ENCODE measurements around the gene TIAM1.

The TIAM1 gene

GRCh38 chr21:31330144-31330483 lies 13.9 kb downstream of the TIAM1 start:
- DNase-seq (ENCODE audit: low read depth, low spot score): no peak

GRCh38 chr21:31329456-31330143 lies 14.5 kb downstream of the TIAM1 start:
- DNase-seq (ENCODE audit: low read depth, low spot score): no peak

DNA sequence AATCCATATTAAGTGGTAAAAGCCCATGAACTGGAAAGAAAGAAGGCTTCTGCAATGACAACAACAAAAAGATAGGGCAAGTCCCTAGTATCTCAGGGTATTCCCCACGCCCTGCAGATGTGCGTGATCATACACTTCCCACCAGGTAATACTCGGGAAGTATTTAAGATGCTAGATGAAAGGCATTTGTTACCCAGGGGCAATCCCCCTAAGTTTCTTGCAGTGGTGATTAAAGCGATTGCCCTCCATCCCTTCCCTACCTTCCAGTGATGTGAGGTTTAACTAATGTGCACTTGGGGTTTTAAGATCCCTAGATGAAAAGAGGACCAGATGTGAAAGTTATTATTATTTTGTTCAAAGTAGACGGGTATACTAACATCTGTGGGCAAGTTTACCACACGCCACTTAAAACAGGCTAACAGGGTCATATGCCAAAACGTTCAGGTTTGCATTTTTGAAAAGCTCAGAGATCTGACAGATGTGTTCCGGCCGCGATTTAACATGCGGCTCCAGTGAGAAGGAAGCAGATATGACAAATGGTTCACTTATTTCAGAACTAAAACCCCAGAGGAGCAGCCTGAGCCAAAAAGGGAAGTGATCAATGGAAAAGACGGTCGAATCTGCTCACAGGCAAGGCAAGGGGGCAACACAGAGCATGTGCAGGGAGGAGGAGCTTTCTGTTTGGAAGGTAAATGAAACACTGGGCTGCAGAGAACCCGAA lies 17.4 kb downstream of the TIAM1 start:
- no peak for DNase-seq (ENCODE audit: low read depth, low spot score)

- DNase-seq (ENCODE audit: low read depth, low spot score): no peak
Observed at GRCh38 chr21:31318971-31319370, 25.1 kb downstream of the TIAM1 start.

DNA sequence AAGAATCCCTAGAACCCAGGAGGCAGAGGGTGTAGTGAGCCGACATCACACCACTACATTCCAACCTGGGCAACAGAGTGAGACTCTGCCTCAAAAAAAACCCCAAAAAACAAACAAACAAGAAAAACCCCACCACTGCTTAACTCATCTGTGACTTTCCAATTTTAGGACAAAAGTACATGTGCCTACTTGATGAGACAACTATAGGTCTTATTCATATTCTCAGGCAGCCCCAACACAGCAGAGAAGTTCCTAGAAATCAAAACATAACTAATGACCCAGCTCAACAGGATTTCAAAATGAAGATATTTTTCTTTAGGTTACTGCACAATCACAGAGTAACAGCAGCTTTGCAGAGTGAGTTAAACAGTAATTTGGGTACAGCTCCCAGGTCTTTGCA lies 26.4 kb downstream of the TIAM1 start:
- DNase-seq (ENCODE audit: low read depth, low spot score): no peak

DNA sequence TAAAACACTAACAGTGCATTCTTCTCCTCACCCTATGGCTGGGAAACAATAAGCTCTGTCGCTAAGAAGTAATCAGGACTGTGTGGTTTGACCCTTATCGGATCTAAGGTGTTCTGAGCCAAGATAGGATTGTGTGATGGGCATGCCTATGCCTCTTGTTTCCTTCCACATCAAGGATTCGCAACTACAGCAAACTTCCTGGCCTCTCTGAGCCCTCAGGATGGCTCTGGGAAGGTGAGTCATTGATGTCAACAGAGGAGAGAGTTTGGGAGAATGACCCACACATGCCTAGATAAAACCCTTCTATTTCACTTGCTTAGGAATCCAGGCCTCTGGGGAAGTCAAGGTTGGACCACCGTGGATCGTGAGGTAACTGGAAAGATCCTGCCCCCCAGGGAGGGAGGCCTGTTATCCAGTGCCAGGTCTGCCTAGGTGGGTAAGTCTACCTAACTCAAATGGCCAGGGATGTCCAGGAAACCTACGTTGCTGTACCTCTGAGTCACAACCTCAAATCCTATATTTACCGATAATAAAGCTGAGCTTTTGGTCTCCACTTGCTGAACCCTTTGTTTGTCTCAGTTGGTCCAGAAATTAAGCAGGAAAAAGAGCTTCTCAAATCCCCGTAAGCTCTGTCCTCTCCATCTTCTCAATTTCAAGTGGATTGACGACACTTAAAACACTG lies 27.4 kb downstream of the TIAM1 start:
- peak; percentile 26 for DNase-seq (ENCODE audit: low read depth, low spot score)

DNA sequence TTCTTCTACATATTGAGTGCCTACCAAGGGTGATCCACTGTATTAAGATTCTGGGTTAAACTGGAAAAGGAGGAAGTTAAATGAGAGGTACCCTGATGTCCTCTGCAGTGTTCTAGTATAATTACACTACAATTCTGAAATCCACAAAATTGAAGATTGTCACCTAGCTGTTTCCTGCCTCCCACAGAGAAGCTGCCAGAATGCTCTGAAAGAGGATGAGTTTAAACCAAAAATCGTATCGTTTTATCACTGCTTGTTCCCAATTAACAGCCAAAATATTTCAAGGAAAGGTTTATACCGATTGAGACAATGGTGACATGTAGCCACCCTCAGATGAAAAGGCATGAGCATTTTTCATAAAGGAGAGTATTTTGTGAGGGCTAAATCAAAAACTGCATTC lies 28.0 kb downstream of the TIAM1 start:
- DNase-seq (ENCODE audit: low read depth, low spot score): no peak

- no peak for DNase-seq (ENCODE audit: low read depth, low spot score)
Observed at GRCh38 chr21:31310750-31311149, 33.3 kb downstream of the TIAM1 start.

- no peak for DNase-seq (ENCODE audit: low read depth, low spot score)
Observed at GRCh38 chr21:31308584-31308983, 35.5 kb downstream of the TIAM1 start.

GRCh38 chr21:31305888-31306287 lies 38.2 kb downstream of the TIAM1 start:
- no peak for DNase-seq (ENCODE audit: low read depth, low spot score)

DNA sequence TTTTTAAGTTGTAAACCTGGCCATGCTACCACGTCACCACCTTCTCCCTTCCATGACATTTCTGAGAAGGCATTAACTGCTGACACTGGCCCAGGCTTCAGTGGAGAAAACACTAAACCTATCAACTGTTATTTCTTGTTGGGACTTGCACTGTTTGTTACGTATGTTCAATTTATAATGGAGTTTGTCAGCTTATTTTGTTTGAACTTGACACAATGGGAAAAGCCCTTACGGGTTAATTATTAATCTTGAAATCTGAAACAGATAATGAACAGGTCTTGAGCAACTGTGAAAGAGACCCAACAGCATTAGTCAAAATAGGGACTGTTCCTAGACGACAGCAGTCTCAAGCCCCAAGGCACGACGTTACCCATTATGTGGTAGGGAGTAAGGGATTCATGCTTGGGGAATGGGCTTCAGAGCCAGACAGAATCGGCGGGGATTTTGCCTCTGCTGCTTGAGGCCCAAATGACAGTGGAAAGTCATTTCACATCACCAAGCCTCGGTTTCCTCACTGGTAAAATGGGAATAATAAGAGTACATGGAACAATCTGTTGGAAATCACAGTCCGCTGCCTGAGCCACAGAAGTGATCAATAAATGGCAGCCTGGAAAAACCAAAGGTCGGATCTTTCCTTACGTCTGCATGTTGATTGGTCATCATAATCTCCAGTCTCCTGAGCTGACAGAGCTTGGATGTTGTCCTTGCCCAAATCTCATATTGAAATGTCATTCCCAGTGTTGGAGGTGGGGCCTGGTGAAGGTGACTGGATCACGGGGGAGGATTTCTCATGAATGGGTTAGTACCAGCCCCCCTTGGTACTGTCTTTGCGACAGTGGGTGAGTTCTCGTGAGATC lies 44.5 kb downstream of the TIAM1 start:
- no peak for DNase-seq (ENCODE audit: low read depth, low spot score)

GRCh38 chr21:31298618-31299269 lies 45.3 kb downstream of the TIAM1 start:
- DNase-seq (ENCODE audit: low read depth, low spot score): no peak

GRCh38 chr21:31297806-31298205 lies 46.3 kb downstream of the TIAM1 start:
- no peak for DNase-seq (ENCODE audit: low read depth, low spot score)

DNA sequence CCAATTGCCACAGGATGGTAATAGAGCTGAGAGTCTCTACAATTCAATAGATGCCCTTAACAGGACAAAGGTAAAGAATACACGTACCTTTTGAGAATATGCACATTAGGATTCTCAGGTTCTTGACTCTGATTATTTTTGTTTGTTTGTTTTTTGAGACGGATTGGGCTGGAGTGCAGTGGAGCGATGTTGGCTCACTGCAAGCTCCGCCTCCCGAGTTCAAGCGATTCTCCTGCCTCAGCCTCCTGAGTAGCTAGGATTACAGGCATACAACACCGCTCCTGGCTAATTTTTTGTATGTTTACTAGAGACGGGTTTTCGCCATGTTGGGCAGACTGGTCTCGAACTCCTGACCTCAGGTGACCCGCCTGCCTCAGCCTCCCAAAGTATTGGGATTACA lies 48.4 kb downstream of the TIAM1 start:
- DNase-seq (ENCODE audit: low read depth, low spot score): no peak

GRCh38 chr21:31294691-31295090 lies 49.4 kb downstream of the TIAM1 start:
- no peak for DNase-seq (ENCODE audit: low read depth, low spot score)

DNA sequence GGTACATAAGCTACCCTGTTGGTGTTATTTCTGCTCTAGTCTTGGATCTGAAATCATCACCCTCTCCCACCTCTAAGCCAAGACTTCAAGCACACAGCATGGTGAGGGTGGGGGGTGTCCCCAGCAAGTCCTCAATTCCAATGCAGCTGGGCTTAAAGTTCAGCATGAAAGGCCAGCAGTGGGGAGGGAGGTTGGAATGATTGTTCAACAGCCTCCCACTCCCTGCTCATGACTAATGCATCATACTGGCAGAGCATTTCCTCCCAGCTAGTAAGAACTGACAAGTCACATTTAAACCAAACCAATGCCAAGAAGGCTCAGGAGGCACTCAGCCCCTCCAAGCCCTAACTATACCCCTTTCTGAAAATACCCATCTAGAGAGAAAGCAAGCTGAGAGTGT lies 50.1 kb downstream of the TIAM1 start:
- DNase-seq (ENCODE audit: low read depth, low spot score): no peak

- no peak for DNase-seq (ENCODE audit: low read depth, low spot score)
Observed at GRCh38 chr21:31290765-31291164, 53.3 kb downstream of the TIAM1 start.

DNA sequence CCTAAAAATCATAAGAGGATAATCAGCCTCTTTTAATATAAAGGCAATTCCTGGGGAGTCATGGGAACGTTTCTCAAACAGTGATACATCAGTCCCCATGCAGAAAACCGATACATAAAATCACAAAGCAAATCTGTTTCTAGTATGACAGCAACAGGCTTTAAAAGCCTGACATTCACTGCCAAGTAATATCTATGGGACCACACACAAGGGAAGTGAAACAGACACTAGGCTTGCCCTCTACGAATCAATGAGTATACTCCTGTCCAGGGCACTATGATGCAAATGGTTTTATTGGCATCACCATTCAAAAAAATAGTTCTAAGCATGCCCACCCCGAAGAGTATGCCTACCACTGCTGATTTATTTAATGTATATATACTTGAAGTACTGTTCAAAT lies 54.4 kb downstream of the TIAM1 start:
- DNase-seq (ENCODE audit: low read depth, low spot score): no peak

DNA sequence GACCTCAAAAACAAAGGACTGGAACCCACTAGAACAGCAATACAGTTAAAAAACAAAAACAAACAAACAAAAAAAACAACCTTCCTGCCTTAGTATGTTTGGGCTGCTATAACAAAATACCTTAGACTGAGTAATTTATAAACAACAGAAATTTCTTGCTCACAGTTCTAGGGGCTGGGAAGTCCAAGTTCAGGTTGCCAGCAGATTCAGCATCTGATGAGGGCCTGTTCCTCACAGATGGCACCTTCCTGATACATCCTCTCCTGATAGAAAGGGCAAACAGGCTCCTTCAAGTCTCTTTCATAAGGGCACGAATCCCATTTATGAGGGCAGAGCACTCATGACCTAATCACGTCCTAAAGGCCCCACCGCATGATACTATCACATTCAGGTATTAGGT lies 55.9 kb downstream of the TIAM1 start:
- DNase-seq (ENCODE audit: low read depth, low spot score): no peak

DNA sequence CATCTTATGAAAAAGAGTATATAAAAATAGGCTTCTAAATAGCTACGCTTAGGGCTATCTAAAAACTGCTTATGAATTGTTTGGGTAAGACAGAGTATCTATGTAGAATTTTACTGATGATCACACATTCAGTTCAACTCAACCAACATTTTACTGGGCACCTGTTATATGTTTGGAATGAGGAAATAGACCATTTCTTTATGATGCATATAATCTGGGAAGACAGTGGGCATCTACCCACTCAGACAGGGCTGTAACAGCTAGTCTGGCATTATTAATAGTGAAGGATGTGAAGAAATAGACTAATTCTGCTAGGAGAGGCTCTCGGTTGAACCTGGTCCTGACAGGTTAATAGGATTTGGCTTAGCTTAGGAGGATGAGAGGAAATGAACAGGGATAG lies 56.9 kb downstream of the TIAM1 start:
- DNase-seq (ENCODE audit: low read depth, low spot score): no peak

- DNase-seq (ENCODE audit: low read depth, low spot score): no peak
Observed at GRCh38 chr21:31286621-31287020, 57.4 kb downstream of the TIAM1 start.

All from ELF-1 (cell line).